Osteoblast (primary cell): ENCODE measurements around the gene SH3RF2. TPM values are rescaled to one million over a fixed set of nuclear protein-coding genes. Genes with fewer than 3 reads are reported as not detected.

Source experiments
- DNase-seq: peaks from one replicate; pipeline ENCODE4 v3.0.0; 2011; ENCODE audit warnings: low spot score, mixed read lengths; ENCODE audit not compliant: insufficient read length; ENCODE audit errors: missing footprints
- H2AFZ ChIP-seq: 2 replicates; pipeline ENCODE4 v1.6.0; 2011; ENCODE audit warnings: mild to moderate bottlenecking, low read length
- H3K27ac ChIP-seq: 2 replicates; pipeline ENCODE4 v1.5.1; 2011; ENCODE audit warnings: mild to moderate bottlenecking, low read depth, low read length, moderate library complexity
- H3K27me3 ChIP-seq: 2 replicates; pipeline ENCODE4 v1.6.0; 2012; ENCODE audit warnings: mild to moderate bottlenecking, control low read depth, inconsistent platforms, low read length, moderate library complexity; ENCODE audit not compliant: insufficient read depth
- H3K36me3 ChIP-seq: 2 replicates; pipeline ENCODE4 v1.5.1; 2011; ENCODE audit warnings: mild to moderate bottlenecking, low read length, control low read depth, moderate library complexity; ENCODE audit not compliant: insufficient read depth
- H3K4me1 ChIP-seq: 2 replicates; pipeline ENCODE4 v1.5.1; 2011; ENCODE audit warnings: mild to moderate bottlenecking, low read length, control low read depth, moderate library complexity; ENCODE audit not compliant: insufficient read depth
- H3K4me2 ChIP-seq: 2 replicates; pipeline ENCODE4 v1.6.0; 2011; ENCODE audit warnings: mild to moderate bottlenecking, low read length; ENCODE audit not compliant: insufficient read depth
- H3K4me3 ChIP-seq: fragments of 200-600 bp; sonication (generic); 3 replicates; pipeline ENCODE4 v1.5.1; 2012; ENCODE audit warnings: mild to moderate bottlenecking, low read length, inconsistent platforms; ENCODE audit not compliant: insufficient read depth
- H3K79me2 ChIP-seq: 2 replicates; pipeline ENCODE4 v1.6.0; 2012; ENCODE audit warnings: mild to moderate bottlenecking, low read length, control low read depth, inconsistent platforms; ENCODE audit not compliant: insufficient read depth
- H3K9me3 ChIP-seq: 2 replicates; pipeline ENCODE4 v1.5.1; 2011; ENCODE audit warnings: low read depth, low read length, control low read depth
- H4K20me1 ChIP-seq: 2 replicates; pipeline ENCODE4 v1.6.0; 2012; ENCODE audit warnings: mild to moderate bottlenecking, low read length, control low read depth; ENCODE audit not compliant: insufficient read depth
- total RNA-seq: library from RNA; depleted of rRNA; stranded (reverse); fragments of >200 nt; gene quantifications from 2 replicates; pipeline ENCODE4 v1.2.3, GENCODE V29; 2012
- TF ChIP-seq, protein P1 (sequence below): IDR thresholded peaks from 2 replicates; pipeline ENCODE4 v1.5.1; 2011; ENCODE audit warnings: mild to moderate bottlenecking, low read depth, low read length, moderate library complexity; ENCODE audit errors: extremely low read depth

SH3RF2 gene
- total RNA-seq, 1 donor = 4.0 TPM

DNA sequence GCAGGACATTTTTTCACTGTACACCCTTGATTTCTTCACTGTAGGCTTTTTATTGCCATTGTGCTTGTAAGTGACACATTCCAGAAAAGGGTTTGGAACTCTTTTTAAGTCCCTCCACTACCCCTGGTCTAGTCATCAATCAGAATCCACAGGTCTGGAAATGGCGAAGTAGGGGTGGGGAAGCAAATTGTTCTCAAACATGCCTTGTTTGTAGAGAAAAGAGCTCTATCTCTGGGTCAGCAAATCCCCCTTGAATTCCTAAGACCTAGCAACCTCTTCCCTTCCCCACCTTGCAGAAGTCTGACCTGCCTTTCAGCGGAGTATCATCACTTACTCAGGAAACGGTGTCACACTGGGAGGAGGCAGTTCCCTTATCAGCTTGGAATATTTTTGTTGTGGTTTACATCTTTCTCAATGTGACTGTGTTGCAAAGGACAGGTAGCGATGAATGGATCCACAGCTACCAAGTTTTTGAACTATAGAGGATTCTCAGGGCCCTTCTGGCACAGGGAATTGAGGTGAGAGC is 3.2 kb downstream of the SH3RF2 start:
- Histone ChIP-seq H3K4me1 (peaks cover 39% of the 10 kb centered on the region), H3K36me3 (no peaks in the 10 kb centered on the region), H3K9me3 (no peaks in the 10 kb centered on the region), H3K4me2 (no peak overlapping the region), H3K79me2 (no peaks in the 10 kb centered on the region), H3K27ac (no peak overlapping the region), H4K20me1 (no peaks in the 10 kb centered on the region), H3K4me3 (no peak overlapping the region), H2AFZ (no peak overlapping the region), H3K27me3 (no peaks in the 10 kb centered on the region)
- TF ChIP-seq, protein P1, sequence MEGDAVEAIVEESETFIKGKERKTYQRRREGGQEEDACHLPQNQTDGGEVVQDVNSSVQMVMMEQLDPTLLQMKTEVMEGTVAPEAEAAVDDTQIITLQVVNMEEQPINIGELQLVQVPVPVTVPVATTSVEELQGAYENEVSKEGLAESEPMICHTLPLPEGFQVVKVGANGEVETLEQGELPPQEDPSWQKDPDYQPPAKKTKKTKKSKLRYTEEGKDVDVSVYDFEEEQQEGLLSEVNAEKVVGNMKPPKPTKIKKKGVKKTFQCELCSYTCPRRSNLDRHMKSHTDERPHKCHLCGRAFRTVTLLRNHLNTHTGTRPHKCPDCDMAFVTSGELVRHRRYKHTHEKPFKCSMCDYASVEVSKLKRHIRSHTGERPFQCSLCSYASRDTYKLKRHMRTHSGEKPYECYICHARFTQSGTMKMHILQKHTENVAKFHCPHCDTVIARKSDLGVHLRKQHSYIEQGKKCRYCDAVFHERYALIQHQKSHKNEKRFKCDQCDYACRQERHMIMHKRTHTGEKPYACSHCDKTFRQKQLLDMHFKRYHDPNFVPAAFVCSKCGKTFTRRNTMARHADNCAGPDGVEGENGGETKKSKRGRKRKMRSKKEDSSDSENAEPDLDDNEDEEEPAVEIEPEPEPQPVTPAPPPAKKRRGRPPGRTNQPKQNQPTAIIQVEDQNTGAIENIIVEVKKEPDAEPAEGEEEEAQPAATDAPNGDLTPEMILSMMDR = no peak
- no peak for DNase-seq

DNA sequence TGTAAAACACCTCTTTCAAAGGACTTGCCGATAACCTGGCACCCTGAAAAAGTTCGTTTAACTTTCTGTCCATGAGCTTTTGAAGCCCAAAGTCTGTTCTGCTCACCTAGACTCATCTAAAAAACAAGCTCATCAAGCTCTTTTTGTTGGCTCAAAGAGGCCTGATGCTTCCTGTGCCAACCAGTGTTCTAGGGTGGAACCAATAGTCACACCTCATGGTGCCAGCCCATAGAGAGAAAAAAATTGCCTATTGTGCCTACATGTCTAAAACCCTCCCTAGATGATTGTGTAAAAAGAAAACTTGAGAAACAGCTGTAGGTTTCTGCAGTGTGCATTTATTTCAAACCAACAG is 4.7 kb downstream of the SH3RF2 start:
- H3K4me2 ChIP-seq = no peak overlapping the region
- H3K79me2 ChIP-seq = no peaks in the 10 kb centered on the region

DNA sequence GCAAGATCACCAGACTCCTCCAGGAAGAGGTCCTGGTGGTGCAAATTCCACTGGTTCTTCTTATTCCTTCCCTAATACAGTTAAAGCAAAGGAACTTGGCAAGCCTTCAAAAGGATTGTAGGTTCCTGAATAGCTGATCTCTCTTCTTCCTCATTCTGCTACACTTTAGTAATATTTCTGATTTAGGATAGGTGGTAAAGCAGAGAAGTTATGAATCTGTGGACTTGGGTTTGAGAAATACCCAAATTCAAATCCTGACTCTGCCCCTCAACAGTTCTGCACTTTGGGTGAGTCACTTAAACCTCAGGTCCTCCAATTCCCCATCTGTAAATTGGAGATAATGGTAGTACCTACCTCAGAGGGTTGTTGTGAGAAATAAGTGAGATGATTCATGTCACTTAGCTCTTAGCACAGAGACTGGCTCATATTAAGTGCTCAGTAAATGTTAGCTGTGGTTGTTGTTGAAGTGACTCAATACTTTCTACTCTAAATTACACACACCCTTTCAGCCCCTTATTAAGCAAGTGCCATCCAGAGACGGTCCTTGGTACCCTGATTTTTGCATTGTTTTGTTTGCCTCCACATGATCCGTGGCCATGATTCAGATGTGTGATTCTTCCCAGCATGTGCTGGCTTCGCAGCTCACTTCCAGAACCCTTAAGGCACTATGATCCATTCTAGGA is 5.2 kb downstream of the SH3RF2 start:
- Histone ChIP-seq H3K4me1 (peaks cover 41% of the 10 kb centered on the region), H3K27ac (no peak overlapping the region), H4K20me1 (no peaks in the 10 kb centered on the region), H3K9me3 (no peaks in the 10 kb centered on the region), H2AFZ (no peak overlapping the region), H3K27me3 (no peaks in the 10 kb centered on the region), H3K4me3 (no peak overlapping the region), H3K4me2 (no peak overlapping the region), H3K36me3 (no peaks in the 10 kb centered on the region), H3K79me2 (no peaks in the 10 kb centered on the region)
- no peak for DNase-seq
- TF ChIP-seq, protein P1 = no peak

More for the DNA sequence above, 4.7 kb downstream of the SH3RF2 start:
- Histone ChIP-seq H2AFZ (no peak overlapping the region), H3K4me3 (no peak overlapping the region), H4K20me1 (no peaks in the 10 kb centered on the region), H3K4me1 (peaks cover 40% of the 10 kb centered on the region), H3K36me3 (no peaks in the 10 kb centered on the region), H3K27me3 (no peaks in the 10 kb centered on the region), H3K9me3 (no peaks in the 10 kb centered on the region), H3K27ac (no peak overlapping the region)
- DNase-seq = no peak
- TF ChIP-seq, protein P1 = no peak

GRCh38 chr5:145942201-145942600 is 5.8 kb downstream of the SH3RF2 start:
- Histone ChIP-seq H2AFZ (no peak overlapping the region), H3K27me3 (no peaks in the 10 kb centered on the region), H3K9me3 (no peaks in the 10 kb centered on the region), H3K27ac (no peak overlapping the region), H3K79me2 (no peaks in the 10 kb centered on the region), H3K4me2 (no peak overlapping the region), H3K4me1 (peaks cover 41% of the 10 kb centered on the region), H3K4me3 (no peak overlapping the region), H3K36me3 (no peaks in the 10 kb centered on the region), H4K20me1 (no peaks in the 10 kb centered on the region)
- TF ChIP-seq, protein P1 = no peak
- no peak for DNase-seq
